GM21367 (cell line): ENCODE results near the gene IFIT5.
"Not testable (repeated sequence)": the region's sequence is repeated elsewhere in the genome, so short reads cannot be mapped to it uniquely, and the experiment has no call there.

Experiments
- ATAC-seq: cut with Tn5 transposase; IDR thresholded peaks from one replicate; pipeline ENCODE4 v1.9.1; 2021; ENCODE audit not compliant: unreplicated experiment

IFIT5 gene

GRCh38 chr10:89414146-89414878, at the start of gene IFIT5:
IFIT5 (plus strand) TSS chr10:89414568; CDS start chr10:89414799, 231 bp downstream.
- ATAC-seq = peak; percentile 58

GRCh38 chr10:89367529-89367928, 46.8 kb upstream of the IFIT5 start:
- ATAC-seq = peak; percentile 85

- ATAC-seq = no peak
These were observed 46.2 kb upstream of the IFIT5 start for GRCh38 chr10:89368129-89368528.

- ATAC-seq = no peak
These were observed 44.9 kb upstream of the IFIT5 start for GRCh38 chr10:89369156-89370105.

- ATAC-seq = no peak
These were observed 43.3 kb upstream of the IFIT5 start for GRCh38 chr10:89371079-89371478.

- no peak for ATAC-seq
These were observed 42.4 kb upstream of the IFIT5 start for GRCh38 chr10:89371987-89372386.

- ATAC-seq = no peak
These were observed 40.3 kb upstream of the IFIT5 start for GRCh38 chr10:89373916-89374711.

GRCh38 chr10:89374713-89375141, 39.6 kb upstream of the IFIT5 start:
- ATAC-seq = no peak

- ATAC-seq = no peak
These were observed 36.4 kb upstream of the IFIT5 start, which contains the start of gene IFIT1B for GRCh38 chr10:89377705-89378637. IFIT1B (plus strand) TSS chr10:89378056; CDS start chr10:89378136, 80 bp downstream.

GRCh38 chr10:89379103-89379502, 35.3 kb upstream of the IFIT5 start:
- no peak for ATAC-seq

GRCh38 chr10:89382757-89383156, 31.6 kb upstream of the IFIT5 start:
- ATAC-seq = no peak

- no peak for ATAC-seq
These were observed 29.7 kb upstream of the IFIT5 start for GRCh38 chr10:89384474-89385340.

- ATAC-seq = no peak
These were observed 25.6 kb upstream of the IFIT5 start for GRCh38 chr10:89388806-89389205.

GRCh38 chr10:89389254-89389653, 25.1 kb upstream of the IFIT5 start:
- ATAC-seq = no peak

GRCh38 chr10:89390476-89391225, 23.7 kb upstream of the IFIT5 start:
- ATAC-seq = no peak

GRCh38 chr10:89391226-89391576, 23.2 kb upstream of the IFIT5 start:
- not testable (repeated sequence) for ATAC-seq

GRCh38 chr10:89391907-89392756, 22.2 kb upstream of the IFIT5 start, which contains the start of gene IFIT1:
IFIT1 (plus strand) TSS chr10:89392623; CDS start chr10:89392713, 90 bp downstream.
- peak; percentile 77 for ATAC-seq
